HPDE6-E6E7 (cell line): ENCODE measurements around the gene WNT8A.

Source experiments
- DNase-seq: peaks from one replicate; pipeline ENCODE4 v3.0.0; 2011; ENCODE audit warnings: missing footprints; ENCODE audit errors: extremely low spot score

Gene WNT8A

GRCh38 chr5:138091685-138092084 is 7.9 kb downstream of the WNT8A start:
- DNase-seq, result no peak

GRCh38 chr5:138092301-138092700 is 8.5 kb downstream of the WNT8A start:
- DNase-seq, result no peak

- no peak for DNase-seq
Measured at GRCh38 chr5:138093036-138093435, 9.2 kb downstream of the WNT8A start.

GRCh38 chr5:138095100-138095907 is 11.5 kb downstream of the WNT8A start:
- no peak for DNase-seq

GRCh38 chr5:138096363-138096762 is 12.5 kb downstream of the WNT8A start:
- DNase-seq, result no peak

GRCh38 chr5:138096997-138097828 is 13.4 kb downstream of the WNT8A start:
- no peak for DNase-seq

GRCh38 chr5:138102454-138103318 is 18.9 kb downstream of the WNT8A start:
- DNase-seq, result no peak

- no peak for DNase-seq
Measured at GRCh38 chr5:138103319-138103637, 19.4 kb downstream of the WNT8A start.

GRCh38 chr5:138105709-138106108 is 21.9 kb downstream of the WNT8A start:
- DNase-seq, result no peak

- DNase-seq, result no peak
Measured at GRCh38 chr5:138107213-138107612, 23.4 kb downstream of the WNT8A start.

GRCh38 chr5:138109463-138110265 is 25.8 kb downstream of the WNT8A start:
- DNase-seq, result no peak

- no peak for DNase-seq
Measured at GRCh38 chr5:138110266-138110963, 26.6 kb downstream of the WNT8A start.

- no peak for DNase-seq
Measured at GRCh38 chr5:138111181-138111580, 27.3 kb downstream of the WNT8A start.

- DNase-seq, result no peak
Measured at GRCh38 chr5:138111937-138112336, 28.1 kb downstream of the WNT8A start.

GRCh38 chr5:138115254-138115653 is 31.4 kb downstream of the WNT8A start:
- no peak for DNase-seq

- no peak for DNase-seq
Measured at GRCh38 chr5:138128334-138128733, 44.5 kb downstream of the WNT8A start.

GRCh38 chr5:138129347-138129746 is 45.5 kb downstream of the WNT8A start:
- DNase-seq, result no peak

- DNase-seq, result no peak
Measured at GRCh38 chr5:138132543-138132942, 48.7 kb downstream of the WNT8A start.

GRCh38 chr5:138138949-138139780 is 55.3 kb downstream of the WNT8A start, which contains the start of gene NME5:
Gene NME5, minus strand, starts transcription at chr5:138139428. Its CDS starts 648 bp downstream, at chr5:138138780.
- no peak for DNase-seq

GRCh38 chr5:138139781-138140090 is 55.9 kb downstream of the WNT8A start:
- no peak for DNase-seq
